Coronary artery (tissue), 2 donors: Measurements from ENCODE around the gene HELZ.
A peak's percentile ranks its signal among the peaks of the same experiment; 100 is the strongest.
"Not testable (repeated sequence)": the region's sequence is repeated elsewhere in the genome, so short reads cannot be mapped to it uniquely, and the experiment has no call there.

ENCODE experiments used
- DNase-seq: peaks from one replicate; pipeline ENCODE4 v3.0.0-alpha.2; 2017; ENCODE audit warnings: low spot score
- H3K27ac ChIP-seq, 2 donors: fragments of 200-600 bp; sonication (generic); one replicate each; pipeline ENCODE4 v1.5.1; 2016 to 2019
- H3K4me3 ChIP-seq: fragments of 200-600 bp; sonication (generic); 2 replicates; pipeline ENCODE4 v1.5.1; 2016; ENCODE audit warnings: mild to moderate bottlenecking, moderate library complexity
- TF ChIP-seq, protein P1 (sequence below): fragments of 200-600 bp; sonication (generic); IDR thresholded peaks from one replicate; pipeline ENCODE4 v1.5.1; 2019; ENCODE audit warnings: antibody characterized with exemption

HELZ gene, protein sequence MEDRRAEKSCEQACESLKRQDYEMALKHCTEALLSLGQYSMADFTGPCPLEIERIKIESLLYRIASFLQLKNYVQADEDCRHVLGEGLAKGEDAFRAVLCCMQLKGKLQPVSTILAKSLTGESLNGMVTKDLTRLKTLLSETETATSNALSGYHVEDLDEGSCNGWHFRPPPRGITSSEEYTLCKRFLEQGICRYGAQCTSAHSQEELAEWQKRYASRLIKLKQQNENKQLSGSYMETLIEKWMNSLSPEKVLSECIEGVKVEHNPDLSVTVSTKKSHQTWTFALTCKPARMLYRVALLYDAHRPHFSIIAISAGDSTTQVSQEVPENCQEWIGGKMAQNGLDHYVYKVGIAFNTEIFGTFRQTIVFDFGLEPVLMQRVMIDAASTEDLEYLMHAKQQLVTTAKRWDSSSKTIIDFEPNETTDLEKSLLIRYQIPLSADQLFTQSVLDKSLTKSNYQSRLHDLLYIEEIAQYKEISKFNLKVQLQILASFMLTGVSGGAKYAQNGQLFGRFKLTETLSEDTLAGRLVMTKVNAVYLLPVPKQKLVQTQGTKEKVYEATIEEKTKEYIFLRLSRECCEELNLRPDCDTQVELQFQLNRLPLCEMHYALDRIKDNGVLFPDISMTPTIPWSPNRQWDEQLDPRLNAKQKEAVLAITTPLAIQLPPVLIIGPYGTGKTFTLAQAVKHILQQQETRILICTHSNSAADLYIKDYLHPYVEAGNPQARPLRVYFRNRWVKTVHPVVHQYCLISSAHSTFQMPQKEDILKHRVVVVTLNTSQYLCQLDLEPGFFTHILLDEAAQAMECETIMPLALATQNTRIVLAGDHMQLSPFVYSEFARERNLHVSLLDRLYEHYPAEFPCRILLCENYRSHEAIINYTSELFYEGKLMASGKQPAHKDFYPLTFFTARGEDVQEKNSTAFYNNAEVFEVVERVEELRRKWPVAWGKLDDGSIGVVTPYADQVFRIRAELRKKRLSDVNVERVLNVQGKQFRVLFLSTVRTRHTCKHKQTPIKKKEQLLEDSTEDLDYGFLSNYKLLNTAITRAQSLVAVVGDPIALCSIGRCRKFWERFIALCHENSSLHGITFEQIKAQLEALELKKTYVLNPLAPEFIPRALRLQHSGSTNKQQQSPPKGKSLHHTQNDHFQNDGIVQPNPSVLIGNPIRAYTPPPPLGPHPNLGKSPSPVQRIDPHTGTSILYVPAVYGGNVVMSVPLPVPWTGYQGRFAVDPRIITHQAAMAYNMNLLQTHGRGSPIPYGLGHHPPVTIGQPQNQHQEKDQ (N-terminal part only)

DNA sequence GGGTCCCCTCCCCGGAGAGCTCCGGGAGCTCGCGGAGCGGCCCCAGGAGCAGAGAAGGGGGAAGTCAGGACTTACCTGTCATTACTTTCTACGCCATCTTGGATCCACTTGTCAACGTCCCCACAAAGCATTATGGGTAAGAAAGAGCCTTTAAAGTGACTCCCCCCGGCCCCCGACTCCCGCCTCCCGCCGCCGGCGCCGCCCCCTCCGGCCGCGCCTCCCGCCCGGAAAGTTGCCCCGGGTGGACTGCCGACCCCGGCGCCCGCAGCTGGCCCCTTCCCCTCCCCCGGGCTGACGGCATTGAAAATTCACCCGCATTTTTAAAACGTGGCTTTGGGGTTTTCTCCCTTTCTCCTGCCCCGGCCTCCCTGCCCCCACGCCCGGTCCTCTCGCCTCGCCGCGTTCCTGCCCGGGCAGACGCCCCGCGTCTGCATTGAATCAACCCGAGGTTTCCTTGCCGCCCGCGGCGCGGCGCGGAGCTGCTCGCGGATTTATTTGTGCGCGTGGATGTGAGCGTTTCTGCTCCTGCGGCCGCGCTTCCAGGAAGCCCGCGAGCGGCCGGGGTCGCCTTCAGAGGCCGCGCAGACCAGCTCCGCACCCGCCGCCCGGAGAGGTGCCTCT lies at the start of gene HELZ:
Gene HELZ (minus strand): TSS at position 124 of the 621 bp plus-strand sequence. CDS start 26,392 bp downstream, outside the sequence.
- Histone ChIP-seq H3K4me3 (peak within 1 kb of the TSS; percentile 88), H3K27ac (peak within 1 kb of the TSS; percentile 53 to 79)
- TF ChIP-seq, protein P1, sequence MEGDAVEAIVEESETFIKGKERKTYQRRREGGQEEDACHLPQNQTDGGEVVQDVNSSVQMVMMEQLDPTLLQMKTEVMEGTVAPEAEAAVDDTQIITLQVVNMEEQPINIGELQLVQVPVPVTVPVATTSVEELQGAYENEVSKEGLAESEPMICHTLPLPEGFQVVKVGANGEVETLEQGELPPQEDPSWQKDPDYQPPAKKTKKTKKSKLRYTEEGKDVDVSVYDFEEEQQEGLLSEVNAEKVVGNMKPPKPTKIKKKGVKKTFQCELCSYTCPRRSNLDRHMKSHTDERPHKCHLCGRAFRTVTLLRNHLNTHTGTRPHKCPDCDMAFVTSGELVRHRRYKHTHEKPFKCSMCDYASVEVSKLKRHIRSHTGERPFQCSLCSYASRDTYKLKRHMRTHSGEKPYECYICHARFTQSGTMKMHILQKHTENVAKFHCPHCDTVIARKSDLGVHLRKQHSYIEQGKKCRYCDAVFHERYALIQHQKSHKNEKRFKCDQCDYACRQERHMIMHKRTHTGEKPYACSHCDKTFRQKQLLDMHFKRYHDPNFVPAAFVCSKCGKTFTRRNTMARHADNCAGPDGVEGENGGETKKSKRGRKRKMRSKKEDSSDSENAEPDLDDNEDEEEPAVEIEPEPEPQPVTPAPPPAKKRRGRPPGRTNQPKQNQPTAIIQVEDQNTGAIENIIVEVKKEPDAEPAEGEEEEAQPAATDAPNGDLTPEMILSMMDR = no peak
- DNase-seq = peak; percentile 76

DNA sequence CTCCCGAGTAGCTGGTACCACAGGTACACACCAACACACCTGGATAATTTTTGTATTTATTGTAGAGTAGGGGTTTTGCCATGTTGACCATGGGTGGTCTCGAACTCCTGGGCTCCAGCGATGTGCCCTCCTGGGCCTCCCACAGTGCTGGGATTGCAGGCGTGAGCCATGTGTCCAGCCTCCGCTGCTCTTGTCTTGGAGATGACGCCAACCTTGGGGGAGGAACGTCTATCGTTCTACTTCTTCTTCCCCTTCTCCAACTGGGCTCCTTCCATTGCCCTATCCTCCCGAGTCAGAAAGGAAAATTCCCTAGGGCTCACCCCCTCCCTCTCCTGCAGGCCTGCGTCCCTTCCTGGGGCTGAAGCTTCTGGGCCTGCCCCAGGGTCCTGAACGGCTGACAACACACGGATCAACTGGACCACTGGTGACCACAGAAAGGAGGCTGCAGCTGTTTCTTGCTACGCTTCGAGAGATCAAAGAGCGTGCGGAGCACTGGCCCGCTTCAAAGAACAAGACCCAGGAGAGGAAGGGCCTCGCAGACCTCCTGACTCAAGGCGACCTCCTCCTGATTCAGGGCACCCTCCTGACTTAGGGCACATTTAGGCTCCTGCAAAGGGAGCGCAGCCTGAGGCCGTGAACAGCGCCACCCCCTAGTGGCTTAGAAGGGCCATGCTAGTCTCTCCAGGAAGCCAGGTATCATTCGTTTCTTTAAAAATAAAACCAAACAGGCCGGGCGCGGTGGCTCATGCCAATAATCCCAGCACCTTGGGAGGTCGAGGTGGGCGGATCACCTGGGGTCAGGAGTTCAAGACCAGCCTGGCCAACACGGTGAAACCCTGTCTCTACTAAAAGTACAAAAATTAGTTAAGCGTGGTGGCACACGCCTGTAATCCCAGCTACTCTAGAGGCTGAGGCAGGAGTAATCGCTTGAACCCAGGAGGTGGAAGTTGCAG lies 48.5 kb upstream of the HELZ start:
- peak; percentile 75 for DNase-seq
- Histone ChIP-seq H3K27ac (no peak overlapping the region), H3K4me3 (no peak overlapping the region)
- TF ChIP-seq, protein P1 = peak; percentile 71

DNA sequence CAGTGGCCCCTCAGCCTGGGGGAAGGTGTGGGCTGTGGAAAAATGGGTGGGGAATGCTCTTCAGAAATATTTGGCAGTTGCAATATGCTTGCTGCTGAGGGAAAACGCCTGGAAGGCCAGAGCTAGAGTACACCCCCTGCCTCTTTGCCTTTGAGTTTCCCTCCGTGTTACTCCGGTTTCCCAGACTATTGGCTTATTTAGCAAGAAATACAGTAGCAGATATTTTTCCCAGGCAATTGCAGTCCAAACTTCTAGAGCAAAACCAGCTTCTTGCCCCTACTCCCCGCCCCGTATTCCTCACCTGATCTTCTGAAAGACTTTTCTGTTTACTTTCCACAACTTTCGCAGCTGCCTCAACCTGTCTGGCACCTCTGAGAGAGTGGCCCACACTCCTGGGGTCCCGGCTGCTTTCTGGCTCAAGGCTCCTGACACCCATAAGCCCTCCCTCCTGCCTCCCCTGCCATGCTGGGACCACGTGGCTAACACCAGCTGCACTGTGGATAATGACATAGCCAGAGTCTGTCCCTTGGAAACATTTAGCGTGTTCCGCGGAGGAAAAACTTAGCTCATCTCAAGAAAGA lies 45.8 kb upstream of the HELZ start:
- no peak for DNase-seq

DNA sequence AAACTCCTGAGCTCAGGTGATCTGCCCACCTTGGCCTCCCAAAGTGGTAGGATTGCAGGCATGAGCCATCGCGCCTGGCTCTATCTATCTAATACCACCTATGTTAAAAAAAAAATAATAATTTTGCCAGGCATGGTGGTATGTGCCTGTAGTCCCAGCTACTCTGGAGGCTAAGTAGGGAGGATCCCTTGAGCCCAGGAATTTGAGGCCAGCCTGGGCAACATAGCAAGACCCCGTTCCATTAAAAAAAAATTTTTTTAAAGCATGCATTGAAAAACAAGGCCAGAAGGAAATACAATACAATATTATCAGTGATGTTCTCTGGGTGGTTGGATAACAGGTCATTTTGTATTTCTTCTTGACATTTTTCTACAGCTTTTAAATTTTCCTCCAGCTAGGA lies 45.2 kb upstream of the HELZ start:
- no peak for DNase-seq
- Histone ChIP-seq H3K4me3 (no peak overlapping the region), H3K27ac (no peak overlapping the region)
- TF ChIP-seq, protein P1 = no peak

More for the DNA sequence above, 45.8 kb upstream of the HELZ start:
- Histone ChIP-seq H3K27ac (no peak overlapping the region), H3K4me3 (no peak overlapping the region)
- TF ChIP-seq, protein P1 = no peak

DNA sequence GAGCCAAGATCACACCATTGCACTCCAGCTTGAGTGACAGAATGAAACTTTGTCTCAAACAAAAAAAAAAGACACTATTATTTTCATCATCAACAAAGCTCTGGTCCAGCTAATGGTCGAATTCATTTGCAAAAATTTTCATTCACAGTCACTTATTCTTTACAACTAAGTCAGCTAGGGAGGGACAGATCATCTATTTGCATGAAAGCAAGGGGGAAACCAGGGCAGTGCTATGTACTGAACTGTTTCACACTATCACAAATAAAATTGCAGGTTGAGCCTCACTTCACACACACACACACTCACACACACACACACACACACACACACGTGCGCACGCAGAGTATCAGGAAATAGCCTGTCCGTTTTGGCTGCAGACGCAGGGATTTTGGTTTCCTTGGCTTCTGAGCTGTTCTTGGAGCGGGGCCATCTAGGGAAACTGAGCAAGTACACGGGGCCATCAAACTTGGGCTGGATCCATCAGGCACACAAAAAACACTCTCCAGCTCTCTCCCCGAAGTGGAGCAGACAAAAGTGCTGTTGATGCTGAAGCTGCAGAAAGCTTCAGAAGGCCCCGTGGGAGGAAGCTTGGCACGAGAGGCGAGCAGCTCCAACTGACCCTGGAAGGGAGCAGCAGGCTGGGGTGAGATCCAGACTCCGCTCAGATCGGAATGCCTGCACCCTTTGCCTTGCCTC lies 44.3 kb upstream of the HELZ start:
- H3K4me3 ChIP-seq = peak overlapping the region; percentile 44
- H3K27ac ChIP-seq = peak overlapping the region in 1 of 2 donors; percentile 26
- DNase-seq = peak; percentile 80
- TF ChIP-seq, protein P1 = no peak

DNA sequence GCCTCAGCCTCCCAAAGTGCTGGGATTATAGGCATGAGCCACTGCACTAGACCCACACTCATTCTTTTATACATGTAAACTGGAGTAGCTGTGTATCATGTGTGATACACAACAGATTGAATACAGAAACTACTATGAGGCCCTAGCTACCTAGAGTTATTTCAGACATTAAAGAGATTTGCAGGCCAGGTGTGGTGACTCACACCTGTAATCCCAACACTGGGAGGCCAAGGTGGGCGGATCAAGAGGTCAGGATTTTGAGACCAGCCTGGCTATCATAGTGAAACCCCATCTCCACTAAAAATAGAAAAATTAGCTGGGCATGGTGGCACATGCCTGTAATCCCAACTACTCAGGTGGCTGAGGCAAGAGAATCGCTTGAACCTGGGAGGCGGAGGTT lies 41.8 kb upstream of the HELZ start:
- DNase-seq, H3K4me3 ChIP-seq, H3K27ac ChIP-seq: not testable (repeated sequence)
